SK-N-SH (cell line): ENCODE data around the gene AFAP1.

ENCODE experiments used
- CHD2 ChIP-seq: fragments of 150-350 bp; IDR thresholded peaks from 2 replicates; pipeline ENCODE4 v1.6.1; 2018; ENCODE audit warnings: low read length; ENCODE audit not compliant: partially characterized antibody
- CTCF ChIP-seq: fragments of 200-600 bp; sonication (generic); IDR thresholded peaks from 2 replicates; pipeline ENCODE4 v1.6.1; 2017; ENCODE audit warnings: antibody characterized with exemption, mild to moderate bottlenecking, moderate library complexity
- EP300 ChIP-seq, 2 experiments: IDR thresholded peaks; 2 replicates each; pipeline versions ENCODE4 v1.4.0 to v1.6.1; 2012; ENCODE audit warnings: borderline replicate concordance in 1 of 2, low read depth in 1 of 2, low read length in 1 of 2
- NFIC ChIP-seq: IDR thresholded peaks from 2 replicates; pipeline ENCODE4 v1.4.0; 2012; ENCODE audit warnings: borderline replicate concordance
- NRF1 ChIP-seq: IDR thresholded peaks from 2 replicates; pipeline ENCODE4 v1.6.1; 2012; ENCODE audit warnings: low read depth, mild to moderate bottlenecking, low read length
- POLR2AphosphoS5 ChIP-seq: IDR thresholded peaks from 2 replicates; pipeline ENCODE4 v1.6.1; 2012; ENCODE audit warnings: low read depth, low read length
- REST ChIP-seq: IDR thresholded peaks from 2 replicates; pipeline ENCODE4 v1.6.1; 2012; ENCODE audit warnings: mild to moderate bottlenecking, low read depth, low read length, moderate library complexity
- SMC3 ChIP-seq: IDR thresholded peaks from 2 replicates; pipeline ENCODE4 v1.6.1; 2012; ENCODE audit warnings: low read depth, low read length, improper control_type of control experiment
- TAF1 ChIP-seq: IDR thresholded peaks from 2 replicates; pipeline ENCODE4 v1.6.1; 2012; ENCODE audit warnings: low read depth, mild to moderate bottlenecking, low read length, moderate library complexity, borderline replicate concordance
- TCF12 ChIP-seq: IDR thresholded peaks from 2 replicates; pipeline ENCODE4 v1.4.0; 2012
- TEAD4 ChIP-seq: IDR thresholded peaks from 2 replicates; pipeline ENCODE4 v1.4.0; 2012; ENCODE audit warnings: mild to moderate bottlenecking, borderline replicate concordance; ENCODE audit not compliant: insufficient read depth
- USF1 ChIP-seq: IDR thresholded peaks from 2 replicates; pipeline ENCODE4 v1.4.0; 2012; ENCODE audit warnings: low read depth, borderline replicate concordance
- USF2 ChIP-seq: fragments of 150-350 bp; IDR thresholded peaks from 2 replicates; pipeline ENCODE4 v1.6.1; 2017; ENCODE audit warnings: antibody characterized with exemption, low read length, low read depth, borderline replicate concordance
- YY1 ChIP-seq: IDR thresholded peaks from 2 replicates; pipeline ENCODE4 v1.4.0; 2012; ENCODE audit warnings: low read depth, mild to moderate bottlenecking

GRCh38 chr4:7941965-7942496 is 2.4 kb upstream of the AFAP1 start:
- TF ChIP-seq TEAD4: no peak
- TF ChIP-seq POLR2AphosphoS5: no peak
- no peak for TF ChIP-seq CTCF
- TF ChIP-seq NRF1: no peak
- TF ChIP-seq CHD2: no peak
- TF ChIP-seq REST: no peak
- TF ChIP-seq YY1: no peak
- no peak for TF ChIP-seq NFIC
- no peak for TF ChIP-seq EP300 (IDR thresholded peaks at IDR 0.05; ENCODE audit: borderline replicate concordance in 1 of 2, low read depth in 1 of 2, low read length in 1 of 2)
- no peak for TF ChIP-seq SMC3
- no peak for TF ChIP-seq TCF12
- TF ChIP-seq TAF1: no peak
- TF ChIP-seq USF1: no peak
- TF ChIP-seq USF2: no peak
